Keratinocyte (primary cell): ENCODE results near the gene EPC2. TPM values are rescaled to one million over a fixed set of nuclear protein-coding genes. Genes with fewer than 3 reads are reported as not detected.

Source experiments
- DNase-seq: peaks from one replicate; pipeline ENCODE4 v3.0.0-alpha.2; 2011; ENCODE audit warnings: low read depth, missing footprints, low spot score
- FAIRE-seq: peaks from 2 replicates; lab custom pipeline; 2011; peaks lifted over from hg19 to GRCh38; lab: Jason Lieb, UNC
- H2AFZ ChIP-seq: 2 replicates; pipeline ENCODE4 v1.6.0; 2012; ENCODE audit warnings: low read length, control low read depth, inconsistent platforms; ENCODE audit not compliant: control insufficient read depth
- H3K27ac ChIP-seq: 2 replicates; pipeline ENCODE4 v1.5.1; 2011; ENCODE audit warnings: low read length; ENCODE audit not compliant: control insufficient read depth, insufficient read depth
- H3K27me3 ChIP-seq: 3 replicates; pipeline ENCODE4 v1.6.0; 2011; ENCODE audit warnings: low read length; ENCODE audit not compliant: control insufficient read depth, insufficient read depth; ENCODE audit errors: extremely low read depth
- H3K36me3 ChIP-seq, 2 experiments: 2 replicates in 1 of 2; 3 replicates in 1 of 2; pipeline ENCODE4 v1.5.1; 2011; ENCODE audit warnings: low read length in 2 of 2, mild to moderate bottlenecking in 1 of 2; ENCODE audit not compliant: control insufficient read depth in 2 of 2, insufficient read depth in 2 of 2; ENCODE audit errors: extremely low read depth in 1 of 2
- H3K4me1 ChIP-seq: 3 replicates; pipeline ENCODE4 v1.5.1; 2011; ENCODE audit warnings: low read length; ENCODE audit not compliant: control insufficient read depth, insufficient read depth; ENCODE audit errors: extremely low read depth
- H3K4me2 ChIP-seq: 3 replicates; pipeline ENCODE4 v1.6.0; 2011; ENCODE audit warnings: low read depth, low read length; ENCODE audit not compliant: control insufficient read depth, insufficient read depth; ENCODE audit errors: extremely low read depth
- H3K4me3 ChIP-seq, 3 experiments: fragments of 200-600 bp in 1 of 3; sonication (generic) in 1 of 3; 2 replicates in 2 of 3; 3 replicates in 1 of 3; pipeline ENCODE4 v1.5.1; 2011 to 2016; ENCODE audit warnings: low read length in 3 of 3, mild to moderate bottlenecking in 3 of 3, control low read depth in 2 of 3, inconsistent platforms in 1 of 3, low read depth in 1 of 3, mixed read lengths in 1 of 3, mixed run types in 1 of 3, moderate library complexity in 1 of 3; ENCODE audit not compliant: control insufficient read depth in 2 of 3, insufficient read depth in 2 of 3; ENCODE audit errors: extremely low read depth in 1 of 3
- H3K79me2 ChIP-seq: 2 replicates; pipeline ENCODE4 v1.6.0; 2012; ENCODE audit warnings: low read length; ENCODE audit not compliant: control insufficient read depth, insufficient read depth
- H3K9ac ChIP-seq: 3 replicates; pipeline ENCODE4 v1.6.0; 2011; ENCODE audit warnings: low read length; ENCODE audit not compliant: control insufficient read depth, insufficient read depth; ENCODE audit errors: extremely low read depth
- H3K9me1 ChIP-seq: 3 replicates; pipeline ENCODE4 v1.6.0; 2011; ENCODE audit warnings: low read length; ENCODE audit not compliant: control insufficient read depth, insufficient read depth; ENCODE audit errors: extremely low read depth
- H3K9me3 ChIP-seq: 2 replicates; pipeline ENCODE4 v1.5.1; 2012; ENCODE audit warnings: low read depth, low read length; ENCODE audit not compliant: control insufficient read depth
- H4K20me1 ChIP-seq: 3 replicates; pipeline ENCODE4 v1.6.0; 2011; ENCODE audit warnings: low read length; ENCODE audit not compliant: control insufficient read depth, insufficient read depth; ENCODE audit errors: extremely low read depth
- CTCF ChIP-seq, 3 experiments: IDR thresholded peaks in 1 of 3; conservative IDR thresholded peaks in 1 of 3; optimal IDR thresholded peaks in 1 of 3; 2 replicates in 2 of 3; 3 replicates in 1 of 3; pipeline versions ENCODE3 to v1.5.1; 2011; ENCODE audit warnings: low read length in 3 of 3, mild to moderate bottlenecking in 3 of 3, moderate library complexity in 2 of 3, control low read depth in 1 of 3, inconsistent platforms in 1 of 3; ENCODE audit not compliant: insufficient read depth in 2 of 3; ENCODE audit errors: extremely low read depth in 1 of 3
- EZH2 ChIP-seq: IDR thresholded peaks from one replicate; pipeline ENCODE4 v1.6.1; 2012; ENCODE audit warnings: inconsistent platforms, mild to moderate bottlenecking, low read length, moderate library complexity
- dilution Hi-C: fragments of 300-500 bp; cut with MboI; formaldehyde crosslinking; loops from one replicate; pipeline ENCODE4 v1.7.0; 2020; ENCODE audit warnings: low sequenced_read_pairs; ENCODE audit not compliant: extremely low pct_ligation_motif_present
- polyA plus RNA-seq, 5 experiments: library from polyadenylated mRNA; depleted of rRNA in 3 of 5; stranded (reverse) in 3 of 5; stranded (forward) in 1 of 5; unstranded in 1 of 5; fragments of >200 nt; gene quantifications; 1 replicate in 1 of 5; 2 replicates in 3 of 5; 3 replicates in 1 of 5; pipeline versions ENCODE4 v1.2.1 to v1.2.3, GENCODE V29; 2011 to 2012; ENCODE audit warnings: missing spikeins in 2 of 5, low read depth in 1 of 5, low replicate concordance in 1 of 5

EPC2 gene
- polyA plus RNA-seq, 1 donor (not counting 4 experiments of a cell fraction or from before 2014, with no cell fraction given) = 13.1 TPM

GRCh38 chr2:148643421-148643820, 1.1 kb upstream of the EPC2 start:
- Histone ChIP-seq H3K27ac (no peak overlapping the region), H2AFZ (peak overlapping the region; percentile 15), H3K27me3 (no peaks in the 10 kb centered on the region), H3K9me1 (no peaks in the 10 kb centered on the region), H4K20me1 (peaks cover 6% of the 10 kb centered on the region), H3K4me2 (peak overlapping the region; percentile 89), H3K4me1 (peaks cover 15% of the 10 kb centered on the region), H3K79me2 (peaks cover 30% of the 10 kb centered on the region), H3K9me3 (no peaks in the 10 kb centered on the region), H3K9ac (no peak overlapping the region), H3K4me3 (peak overlapping the region in 2 of 3 experiments; percentile 93 to 97), H3K36me3 (no peaks in the 10 kb centered on the region)
- DNase-seq (no peak), FAIRE-seq (no peak)
- dilution Hi-C loops = no loop called here
- TF ChIP-seq CTCF (optimal IDR thresholded peaks at IDR 0.05 in 1 of 3, IDR thresholded peaks at IDR 0.05 in 1 of 3, conservative IDR thresholded peaks at IDR 0.05 in 1 of 3; ENCODE audit: extremely low read depth in 1 of 3, insufficient read depth in 2 of 3, low read length in 3 of 3) (no peak), EZH2 (no peak)

- DNase-seq (no peak), FAIRE-seq (no peak)
- Histone ChIP-seq H4K20me1 (peaks cover 6% of the 10 kb centered on the region), H3K9ac (peak overlapping the region; percentile 94), H3K9me1 (no peaks in the 10 kb centered on the region), H3K27me3 (no peaks in the 10 kb centered on the region), H3K79me2 (peaks cover 46% of the 10 kb centered on the region), H3K9me3 (no peaks in the 10 kb centered on the region), H2AFZ (peak overlapping the region; percentile 98), H3K4me2 (peak overlapping the region; percentile 93), H3K36me3 (no peaks in the 10 kb centered on the region), H3K27ac (peak overlapping the region; percentile 93), H3K4me1 (peaks cover 15% of the 10 kb centered on the region), H3K4me3 (peak overlapping the region; percentile 76 to 97 (median 93))
- TF ChIP-seq CTCF (optimal IDR thresholded peaks at IDR 0.05 in 1 of 3, IDR thresholded peaks at IDR 0.05 in 1 of 3, conservative IDR thresholded peaks at IDR 0.05 in 1 of 3; ENCODE audit: extremely low read depth in 1 of 3, insufficient read depth in 2 of 3, low read length in 3 of 3) = peak; percentile 8 to 58 (median 57)
- TF ChIP-seq EZH2 = no peak
- dilution Hi-C loops = no loop called here
These were observed 460 bp downstream of the EPC2 start for GRCh38 chr2:148644883-148645538.
